ENCODE results near the gene TNFRSF9.

GRCh38 chr1:7912743-7913557 lies 27.7 kb downstream of the TNFRSF9 start:
- TF ChIP-seq EZH2 (IDR thresholded peaks at IDR 0.05; ENCODE audit: insufficient read depth, poor library complexity, severe bottlenecking) = no peak
- no peak for TF ChIP-seq EZH2phosphoT487 (IDR thresholded peaks at IDR 0.05; ENCODE audit: insufficient read depth, low read depth)
